Right lobe of liver (tissue), 4 donors: Measurements from ENCODE around the gene KCNC3.

Experiments used
- CTCF ChIP-seq, 4 donors: fragments of 200-600 bp in 3 of 4; fragments of 450-650 bp in 1 of 4; IDR thresholded peaks; one replicate each; pipeline versions ENCODE4 v1.5.1 to v1.8.0; 2016 to 2022; ENCODE audit warnings: antibody characterized with exemption in 4 of 4, mild to moderate bottlenecking in 2 of 4
- POLR2A ChIP-seq: fragments of 450-650 bp; IDR thresholded peaks from one replicate; pipeline ENCODE4 v1.6.1; 2017; ENCODE audit warnings: antibody characterized with exemption, mild to moderate bottlenecking
- donor health status: DM: no; HTN: no; CAD: no.
- donor health status: DM: no; HTN: no; CAD: no.
- donor health status: DM: no; HTN: yes; CAD: no.

GRCh38 chr19:50321831-50322230 lies 7.3 kb downstream of the KCNC3 start:
- TF ChIP-seq CTCF (IDR thresholded peaks at IDR 0.05) (no peak), POLR2A (no peak)
